Gastroesophageal sphincter (tissue), 4 donors: ENCODE results near the gene MNAT1. TPM values are rescaled to one million over a fixed set of nuclear protein-coding genes. Genes with fewer than 3 reads are reported as not detected.

Experiments
- ATAC-seq: fragments of 150-250 bp; one replicate; pipeline ENCODE4 v1.9.1; 2016; ENCODE audit warnings: mild to moderate bottlenecking, moderate library complexity
- H3K27ac ChIP-seq, 4 donors: fragments of 200-600 bp; sonication (generic) in 3 of 4; 1 replicate in 3 of 4; 2 replicates in 1 of 4; pipeline ENCODE4 v1.5.1; 2016 to 2019
- H3K27me3 ChIP-seq: fragments of 200-600 bp; sonication (generic); one replicate; pipeline ENCODE4 v1.5.1; 2019
- H3K36me3 ChIP-seq, 2 donors: fragments of 200-600 bp; sonication (generic); one replicate each; pipeline ENCODE4 v1.5.1; 2019; ENCODE audit warnings: control low read depth in 1 of 2
- H3K4me1 ChIP-seq, 3 donors: fragments of 200-600 bp; sonication (generic); 1 replicate in 2 of 3; 2 replicates in 1 of 3; pipeline ENCODE4 v1.5.1; 2016 to 2019; ENCODE audit warnings: control low read depth in 2 of 3
- H3K4me3 ChIP-seq, 2 donors: fragments of 200-600 bp; sonication (generic); one replicate each; pipeline ENCODE4 v1.5.1; 2019; ENCODE audit warnings: mild to moderate bottlenecking in 1 of 2, moderate library complexity in 1 of 2
- H3K9me3 ChIP-seq, 3 donors: fragments of 200-600 bp; sonication (generic); one replicate each; pipeline ENCODE4 v1.5.1; 2017 to 2019; ENCODE audit warnings: control low read depth in 2 of 3
- EP300 ChIP-seq: sonication (generic); formaldehyde crosslinking; IDR thresholded peaks from one replicate; pipeline ENCODE4 v1.6.1; 2017; ENCODE audit warnings: antibody characterized with exemption, mild to moderate bottlenecking
- POLR2A ChIP-seq, 2 donors: fragments of 450-650 bp; IDR thresholded peaks; one replicate each; pipeline ENCODE4 v1.6.1; 2017; ENCODE audit warnings: antibody characterized with exemption in 2 of 2, mild to moderate bottlenecking in 2 of 2, moderate library complexity in 1 of 2
- POLR2AphosphoS5 ChIP-seq: sonication (generic); formaldehyde crosslinking; IDR thresholded peaks from one replicate; pipeline ENCODE4 v1.6.1; 2017; ENCODE audit warnings: antibody characterized with exemption
- WGBS, 2 donors: methylation state at CpG; one replicate each; pipeline ENCODE4 v1.1.5; 2018; ENCODE audit warnings: low coverage in 1 of 2; 5-methylcytosine and 5-hydroxymethylcytosine counted together
- total RNA-seq, 4 donors: library from RNA; depleted of rRNA; stranded (reverse); fragments of >200 nt; gene quantifications; one replicate each; pipeline ENCODE4 v1.1.0, GENCODE V29; 2016
- TF ChIP-seq, protein P1 (sequence below), 4 experiments: fragments of 200-600 bp in 2 of 4; fragments of 450-650 bp in 2 of 4; sonication (generic) in 1 of 4; IDR thresholded peaks; one replicate each; pipeline ENCODE4 v1.5.1; 2017 to 2019; ENCODE audit warnings: antibody characterized with exemption in 4 of 4, mild to moderate bottlenecking in 2 of 4, moderate library complexity in 2 of 4

MNAT1 gene
- total RNA-seq, 4 donors from 2014 or later, result 30.4 to 46.0 (median 42.8) TPM

DNA sequence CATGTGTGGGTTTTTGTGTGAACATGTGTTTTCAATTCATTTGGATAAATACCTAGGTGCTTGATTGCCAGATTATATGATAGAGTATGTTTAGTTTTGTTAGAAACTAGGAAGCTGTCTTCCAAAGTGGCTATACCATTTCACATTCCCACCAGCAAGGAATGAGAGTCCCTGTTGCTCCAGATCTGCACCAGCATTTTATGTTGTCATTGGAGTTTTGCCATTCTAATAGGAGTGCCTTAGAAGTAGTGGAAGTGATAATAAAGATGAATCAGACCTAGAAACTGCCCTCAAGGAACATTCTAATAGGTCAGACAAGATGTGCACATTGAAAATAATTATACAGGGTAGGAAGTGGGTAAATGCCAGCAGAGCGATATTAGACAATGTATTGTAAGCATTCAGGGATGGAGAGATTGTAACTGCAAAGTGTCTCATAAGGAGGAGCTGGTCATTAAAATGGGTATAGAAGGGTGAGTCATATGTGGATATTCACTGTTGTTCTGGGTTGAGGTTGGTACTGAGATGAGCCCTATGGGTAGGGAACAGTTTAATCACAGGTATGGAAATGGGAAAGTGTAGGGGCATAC, 71.4 kb downstream of the MNAT1 start:
- TF ChIP-seq POLR2A (IDR thresholded peaks at IDR 0.05), result no peak
- TF ChIP-seq, protein P1, sequence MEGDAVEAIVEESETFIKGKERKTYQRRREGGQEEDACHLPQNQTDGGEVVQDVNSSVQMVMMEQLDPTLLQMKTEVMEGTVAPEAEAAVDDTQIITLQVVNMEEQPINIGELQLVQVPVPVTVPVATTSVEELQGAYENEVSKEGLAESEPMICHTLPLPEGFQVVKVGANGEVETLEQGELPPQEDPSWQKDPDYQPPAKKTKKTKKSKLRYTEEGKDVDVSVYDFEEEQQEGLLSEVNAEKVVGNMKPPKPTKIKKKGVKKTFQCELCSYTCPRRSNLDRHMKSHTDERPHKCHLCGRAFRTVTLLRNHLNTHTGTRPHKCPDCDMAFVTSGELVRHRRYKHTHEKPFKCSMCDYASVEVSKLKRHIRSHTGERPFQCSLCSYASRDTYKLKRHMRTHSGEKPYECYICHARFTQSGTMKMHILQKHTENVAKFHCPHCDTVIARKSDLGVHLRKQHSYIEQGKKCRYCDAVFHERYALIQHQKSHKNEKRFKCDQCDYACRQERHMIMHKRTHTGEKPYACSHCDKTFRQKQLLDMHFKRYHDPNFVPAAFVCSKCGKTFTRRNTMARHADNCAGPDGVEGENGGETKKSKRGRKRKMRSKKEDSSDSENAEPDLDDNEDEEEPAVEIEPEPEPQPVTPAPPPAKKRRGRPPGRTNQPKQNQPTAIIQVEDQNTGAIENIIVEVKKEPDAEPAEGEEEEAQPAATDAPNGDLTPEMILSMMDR (IDR thresholded peaks at IDR 0.05), result no peak
- TF ChIP-seq POLR2AphosphoS5, result no peak
- no peak for TF ChIP-seq EP300
- Histone ChIP-seq H3K4me1 (no peaks in the 10 kb centered on the region), H3K27ac (no peak overlapping the region), H3K9me3 (no peaks in the 10 kb centered on the region), H3K36me3 (no peaks in the 10 kb centered on the region), H3K4me3 (no peak overlapping the region), H3K27me3 (no peaks in the 10 kb centered on the region)
- 100% methylated on average over 1 of the region's 1 CpG; no CpG with 5 or more reads in 1 of the 2 donors for WGBS, 2 donors
- ATAC-seq, result no peak

DNA sequence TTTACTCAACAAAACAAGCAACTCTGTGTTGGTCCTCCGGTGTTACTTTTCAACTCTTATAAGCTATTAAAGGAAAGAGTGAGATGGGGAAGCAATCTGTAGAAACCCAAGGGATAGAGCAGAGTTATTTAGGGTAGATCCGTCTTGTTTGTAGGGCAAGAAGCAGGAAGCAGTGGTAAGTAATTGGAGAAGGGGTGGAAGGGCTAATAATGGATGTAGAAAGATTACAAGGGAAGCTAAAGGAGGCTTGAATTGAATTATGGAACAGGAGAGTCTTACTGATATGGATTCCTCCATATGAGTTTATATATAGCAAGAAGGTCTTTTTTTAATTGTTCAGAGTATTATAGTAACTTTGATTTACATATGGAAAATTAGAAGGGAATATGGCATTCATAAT, 72.7 kb downstream of the MNAT1 start:
- Histone ChIP-seq H3K27ac (no peak overlapping the region), H3K4me1 (no peaks in the 10 kb centered on the region), H3K36me3 (peaks cover 0 to 11% of the 10 kb centered on the region in 2 donors), H3K9me3 (no peaks in the 10 kb centered on the region), H3K27me3 (no peaks in the 10 kb centered on the region), H3K4me3 (no peak overlapping the region)
- TF ChIP-seq POLR2A (IDR thresholded peaks at IDR 0.05) (no peak), POLR2AphosphoS5 (no peak), EP300 (no peak)
- TF ChIP-seq, protein P1 (IDR thresholded peaks at IDR 0.05), result no peak
- 75 to 84% methylated on average over 2 of the region's 2 CpGs for WGBS, 2 donors
- ATAC-seq, result no peak

- Histone ChIP-seq H3K9me3 (no peaks in the 10 kb centered on the region), H3K4me1 (no peaks in the 10 kb centered on the region), H3K27me3 (no peaks in the 10 kb centered on the region), H3K27ac (no peak overlapping the region), H3K4me3 (no peak overlapping the region), H3K36me3 (peaks cover 0 to 18% of the 10 kb centered on the region in 2 donors)
- ATAC-seq, result no peak
- TF ChIP-seq POLR2AphosphoS5, result no peak
- TF ChIP-seq POLR2A (IDR thresholded peaks at IDR 0.05), result no peak
- WGBS, 2 donors, result 92% methylated on average over 3 of the region's 3 CpGs
Measured at GRCh38 chr14:60807971-60808370, 73.4 kb downstream of the MNAT1 start.

- WGBS, 2 donors, result 90% methylated on average over 2 of the region's 7 CpGs; no CpG with 5 or more reads in 1 of the 2 donors
- H3K36me3 ChIP-seq, result peaks cover 0 to 36% of the 10 kb centered on the region in 2 donors
- no peak overlapping the region for H3K4me3 ChIP-seq
- H3K4me1 ChIP-seq, result no peaks in the 10 kb centered on the region
- no peak for ATAC-seq
- H3K27ac ChIP-seq, result no peak overlapping the region
- H3K27me3 ChIP-seq, result no peaks in the 10 kb centered on the region
- TF ChIP-seq POLR2A (IDR thresholded peaks at IDR 0.05) (no peak), EP300 (no peak), POLR2AphosphoS5 (no peak)
- TF ChIP-seq, protein P1 (IDR thresholded peaks at IDR 0.05), result no peak
- no peaks in the 10 kb centered on the region for H3K9me3 ChIP-seq
Measured at GRCh38 chr14:60812987-60813386, 78.4 kb downstream of the MNAT1 start.

- Histone ChIP-seq H3K9me3 (no peaks in the 10 kb centered on the region), H3K27ac (no peak overlapping the region), H3K4me1 (no peaks in the 10 kb centered on the region), H3K4me3 (no peak overlapping the region), H3K27me3 (no peaks in the 10 kb centered on the region), H3K36me3 (peaks cover 0 to 36% of the 10 kb centered on the region in 2 donors)
- TF ChIP-seq EP300 (no peak), POLR2A (IDR thresholded peaks at IDR 0.05) (no peak), POLR2AphosphoS5 (no peak)
- TF ChIP-seq, protein P1 (IDR thresholded peaks at IDR 0.05), result no peak
- ATAC-seq, result no peak
- 100% methylated on average over 1 of the region's 4 CpGs for WGBS, 2 donors
Measured at GRCh38 chr14:60815371-60815770, 80.8 kb downstream of the MNAT1 start.
